ENCODE measurements around the gene SLC22A1.
A peak's percentile ranks its signal among the peaks of the same experiment; 100 is the strongest.
"Not testable (repeated sequence)": the region's sequence is repeated elsewhere in the genome, so short reads cannot be mapped to it uniquely, and the experiment has no call there.

Gene SLC22A1

GRCh38 chr6:160093946-160094345 lies 27.7 kb upstream of the SLC22A1 start:
- no peak for DNase-seq

GRCh38 chr6:160095146-160095845 lies 26.3 kb upstream of the SLC22A1 start:
- no peak for DNase-seq

GRCh38 chr6:160101277-160102205 lies 20.1 kb upstream of the SLC22A1 start:
- no peak for DNase-seq

GRCh38 chr6:160102399-160102798 lies 19.2 kb upstream of the SLC22A1 start:
- DNase-seq: no peak

- DNase-seq: peak in 1 of 5 experiments; percentile 42
Observed at GRCh38 chr6:160102956-160103824, 18.4 kb upstream of the SLC22A1 start.

GRCh38 chr6:160103825-160104100 lies 17.9 kb upstream of the SLC22A1 start:
- no peak for DNase-seq

- no peak for DNase-seq
Observed at GRCh38 chr6:160104821-160105517, 16.6 kb upstream of the SLC22A1 start.

- DNase-seq: no peak
Observed at GRCh38 chr6:160106010-160106409, 15.6 kb upstream of the SLC22A1 start.

- no peak for DNase-seq
Observed at GRCh38 chr6:160106701-160107100, 14.9 kb upstream of the SLC22A1 start.

- DNase-seq: no peak
Observed at GRCh38 chr6:160108077-160108476, 13.5 kb upstream of the SLC22A1 start.

GRCh38 chr6:160110586-160111123 lies 11.0 kb upstream of the SLC22A1 start:
- DNase-seq: no peak

- DNase-seq: no peak
Observed at GRCh38 chr6:160111806-160112205, 9.8 kb upstream of the SLC22A1 start.

- no peak for DNase-seq
Observed at GRCh38 chr6:160112628-160113299, 8.9 kb upstream of the SLC22A1 start.

GRCh38 chr6:160114536-160114935 lies 7.1 kb upstream of the SLC22A1 start:
- DNase-seq: not testable (repeated sequence)

- no peak for DNase-seq
Observed at GRCh38 chr6:160115421-160115820, 6.2 kb upstream of the SLC22A1 start.

- DNase-seq: no peak
Observed at GRCh38 chr6:160116411-160116810, 5.2 kb upstream of the SLC22A1 start.

- DNase-seq: no peak
Observed at GRCh38 chr6:160117137-160117536, 4.5 kb upstream of the SLC22A1 start.

- DNase-seq: no peak
Observed at GRCh38 chr6:160118620-160119229, 2.9 kb upstream of the SLC22A1 start.

- no peak for DNase-seq
Observed at GRCh38 chr6:160120087-160120486, 1.5 kb upstream of the SLC22A1 start.

- DNase-seq: no peak
Observed at GRCh38 chr6:160121981-160122380, 366 bp downstream of the SLC22A1 start.

GRCh38 chr6:160122744-160123143 lies 1.1 kb downstream of the SLC22A1 start:
- no peak for DNase-seq
